Tracheal epithelial cell (primary cell): ENCODE measurements around the gene INPP1. TPM values are rescaled to one million over a fixed set of nuclear protein-coding genes. Genes with fewer than 3 reads are reported as not detected.

Source experiments
- total RNA-seq: library from RNA; depleted of rRNA; stranded (reverse); fragments of >200 nt; gene quantifications from 2 replicates; pipeline ENCODE4 v1.2.1, GENCODE V29; 2014

The INPP1 gene, protein sequence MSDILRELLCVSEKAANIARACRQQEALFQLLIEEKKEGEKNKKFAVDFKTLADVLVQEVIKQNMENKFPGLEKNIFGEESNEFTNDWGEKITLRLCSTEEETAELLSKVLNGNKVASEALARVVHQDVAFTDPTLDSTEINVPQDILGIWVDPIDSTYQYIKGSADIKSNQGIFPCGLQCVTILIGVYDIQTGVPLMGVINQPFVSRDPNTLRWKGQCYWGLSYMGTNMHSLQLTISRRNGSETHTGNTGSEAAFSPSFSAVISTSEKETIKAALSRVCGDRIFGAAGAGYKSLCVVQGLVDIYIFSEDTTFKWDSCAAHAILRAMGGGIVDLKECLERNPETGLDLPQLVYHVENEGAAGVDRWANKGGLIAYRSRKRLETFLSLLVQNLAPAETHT
- total RNA-seq = 6.0 and 7.5 TPM in 2 replicates

DNA sequence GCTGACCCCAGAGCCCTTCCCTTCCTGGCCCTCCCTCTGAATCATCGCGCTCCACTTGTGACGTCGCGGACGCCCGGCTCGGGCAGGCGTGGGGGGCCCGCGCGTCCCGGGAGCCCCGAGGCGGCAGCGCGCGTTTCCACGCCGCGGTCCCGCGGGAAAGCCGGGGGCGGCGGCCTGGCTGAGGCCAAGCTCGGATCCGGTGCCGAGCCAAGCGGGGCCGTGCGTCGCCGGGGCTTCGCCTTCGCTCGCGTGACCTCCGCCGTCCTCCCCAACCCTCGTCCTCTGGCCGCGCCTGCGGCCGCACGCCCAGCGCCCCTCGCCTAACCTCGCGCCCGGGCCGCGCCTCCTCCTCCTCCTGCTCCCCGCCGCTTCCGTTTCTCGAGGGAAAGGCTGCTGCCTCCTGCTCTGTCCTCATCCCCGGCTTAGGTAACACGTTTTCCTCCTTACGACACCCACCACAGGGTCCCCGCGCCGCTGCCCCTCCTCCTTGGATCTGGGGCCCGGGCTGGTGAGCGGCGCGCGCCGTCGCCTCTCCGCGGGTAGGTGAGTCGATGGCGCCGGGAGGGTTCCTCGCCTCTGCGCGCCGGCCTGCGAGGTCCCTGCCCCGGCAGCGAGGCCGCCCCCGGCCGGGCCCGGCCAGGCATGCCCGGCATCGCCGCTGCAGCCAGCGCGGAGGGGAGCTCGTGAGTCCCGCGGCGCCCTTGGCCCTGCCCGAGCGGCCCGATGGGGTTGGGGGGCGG is at the start of gene INPP1:
TSS of gene INPP1 (plus strand) at position 54 of the 740 bp plus-strand sequence. CDS start 16,514 bp downstream, outside the sequence.

DNA sequence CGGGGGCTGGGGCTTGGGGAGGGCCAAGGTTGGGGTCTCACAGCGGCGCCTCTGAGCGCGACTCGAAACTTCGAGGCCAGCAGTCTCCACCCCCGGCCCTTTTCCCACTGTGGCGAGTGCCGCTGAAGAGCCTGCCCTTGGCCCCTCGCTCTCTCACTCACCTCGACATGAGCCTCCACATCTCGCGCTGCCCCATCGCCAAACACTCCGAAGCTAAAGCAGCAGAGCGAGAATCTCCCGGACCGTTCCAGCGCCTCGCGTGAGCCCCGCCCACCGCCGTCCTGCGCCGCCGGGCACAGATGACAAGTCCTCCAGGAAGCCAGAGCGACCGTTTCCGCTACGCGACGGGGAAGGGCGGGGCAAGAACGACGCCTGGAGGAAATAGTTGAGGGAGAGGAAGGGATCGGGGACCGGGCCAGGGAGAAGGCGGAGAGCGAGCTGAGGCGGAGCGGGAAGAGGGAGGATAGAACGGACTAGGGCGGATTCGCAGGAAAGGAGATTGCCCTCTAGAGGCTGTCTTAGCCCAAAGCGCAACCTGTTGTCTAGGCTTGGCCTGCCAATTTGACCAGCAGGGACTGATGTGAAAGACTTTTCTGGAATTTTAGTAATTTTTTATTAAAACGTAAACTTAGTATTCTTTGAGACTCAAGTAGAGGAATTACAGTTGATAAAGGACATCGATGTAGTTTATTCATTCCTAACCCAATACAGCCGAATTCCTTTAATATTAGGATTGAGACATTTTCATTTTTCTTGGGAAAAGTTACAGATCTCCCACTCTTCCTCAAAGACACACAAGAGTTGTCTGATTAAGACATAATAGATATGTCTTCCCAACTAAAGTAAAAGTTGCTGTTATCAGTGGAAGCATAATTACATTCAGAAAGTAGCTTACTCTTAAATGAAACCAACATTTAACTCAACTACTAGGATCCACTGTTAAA is 23.6 kb upstream of the INPP1 start, which contains the start of gene HIBCH:
TSS of gene HIBCH (minus strand) at position 272 of the 944 bp plus-strand sequence. CDS start at position 196, 76 bp downstream.

DNA sequence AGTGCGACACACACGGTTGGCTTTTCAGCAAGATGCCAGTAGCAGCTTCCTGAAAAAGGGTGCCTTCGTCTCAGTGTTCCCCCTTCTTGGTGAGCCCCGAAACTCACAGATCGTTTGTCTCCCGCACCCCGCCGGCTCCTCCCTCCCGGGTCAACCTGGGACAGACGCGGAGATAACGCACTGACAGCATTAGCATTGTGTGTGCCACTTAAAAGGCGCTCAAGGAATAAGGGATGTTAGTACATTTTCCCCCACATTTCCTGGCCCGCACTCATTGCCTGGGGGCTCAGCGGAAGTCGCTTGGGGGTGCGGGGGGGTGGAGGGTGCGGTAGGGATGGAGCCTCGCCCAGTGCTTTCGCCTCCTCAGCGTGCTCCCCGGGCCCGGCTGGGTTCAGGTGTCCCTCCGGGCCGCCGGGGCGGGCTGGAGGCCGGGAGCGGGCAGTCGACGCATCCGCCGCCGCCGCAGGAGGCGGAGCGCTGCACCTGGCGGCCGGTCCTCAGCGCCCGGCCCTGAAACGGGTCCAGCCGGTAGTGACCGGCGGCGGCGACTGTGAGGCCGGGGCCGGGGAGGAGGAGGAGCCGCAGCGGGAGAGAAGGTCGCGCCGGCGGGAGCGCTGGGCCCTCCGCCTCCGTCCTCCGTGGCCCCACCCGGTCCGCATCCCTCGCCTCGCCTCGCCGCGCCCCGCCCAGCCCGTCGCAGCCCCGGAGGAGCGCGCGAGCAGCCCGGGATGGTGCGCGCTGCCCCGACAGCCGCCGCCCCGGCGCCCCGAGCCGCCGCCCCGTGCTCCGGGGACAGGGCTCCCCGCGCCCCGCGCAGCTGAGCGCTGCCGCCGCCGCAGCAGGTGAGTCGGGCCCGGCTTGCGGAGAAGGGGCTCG is 64.5 kb downstream of the INPP1 start, which contains the start of gene MFSD6:
TSS of gene MFSD6 (plus strand) at position 694 of the 876 bp plus-strand sequence. CDS start 27,675 bp downstream, outside the sequence.

Other genes with a start within 250 kb of the INPP1 start
- 6.4 and 9.9 TPM in 2 replicates for gene HIBCH, start 23.8 kb upstream of the INPP1 start, total RNA-seq
- 28.0 and 67.6 TPM in 2 replicates for gene MFSD6, start 64.8 kb downstream of the INPP1 start, total RNA-seq
- gene NEMP2, start 191.1 kb downstream of the INPP1 start, total RNA-seq = 2.1 and 3.9 TPM in 2 replicates